HCT116 (cell line): ENCODE results near the gene MAP2K5. TPM values are rescaled to one million over a fixed set of nuclear protein-coding genes. Genes with fewer than 3 reads are reported as not detected.

Experiments
- ATAC-seq: fragments of 200-7000 bp; cut with Tn5 transposase; 2 replicates; pipeline ENCODE4 v1.9.1; 2020; ENCODE audit warnings: mild to moderate bottlenecking, moderate library complexity
- BruUV-seq: library from RNA; stranded (reverse); fragments of 400-500 nt; replicated peaks from 2 replicates; lab custom pipeline; 2021; lab: Mats Ljungman, UMichigan
- CTCF ChIA-PET: fragments of 300-600 bp; sonication (Branson Sonifier 250); formaldehyde crosslinking; loops from one replicate; lab custom pipeline; 2021; ENCODE audit warnings: antibody characterized with exemption; lab: Charles Lee
- POLR2A ChIA-PET: fragments of 300-600, 350-600 bp; sonication (Branson Sonifier 250); formaldehyde crosslinking; loops from one replicate; lab custom pipeline; 2021; ENCODE audit warnings: antibody characterized with exemption; lab: Charles Lee
- RAD21 ChIA-PET, 2 experiments: fragments of 300-600 bp; sonication (Branson Sonifier 250); formaldehyde crosslinking; loops; one replicate each; lab custom pipeline; 2023; ENCODE audit warnings: low total read pairs in 2 of 2; ENCODE audit not compliant: uncharacterized antibody in 2 of 2, unreplicated experiment in 2 of 2, low non-redundant PET in 1 of 2; lab: Charles Lee
- DNase-seq: peaks from one replicate; pipeline ENCODE4 v3.0.0-alpha.2; 2010; ENCODE audit warnings: low read depth, low spot score
- H2AFZ ChIP-seq: fragments of 200-600 bp; shearing (Covaris generic), sonication (generic); 2 replicates; pipeline ENCODE4 v1.6.1; 2017; ENCODE audit warnings: low read depth, mixed run types, mixed read lengths, antibody characterized with exemption, low read length; ENCODE audit not compliant: poor library complexity, severe bottlenecking
- H3K27ac ChIP-seq: 2 replicates; pipeline ENCODE4 v1.5.1; 2012; ENCODE audit warnings: low read depth, low read length
- H3K27me3 ChIP-seq: fragments of 200-600 bp; sonication (generic); 2 replicates; pipeline ENCODE4 v1.6.1; 2016; ENCODE audit warnings: mixed run types, low read length, mixed read lengths; ENCODE audit not compliant: insufficient read depth
- H3K36me3 ChIP-seq, 2 experiments: fragments of 200-500 bp in 1 of 2; fragments of 200-600 bp in 1 of 2; sonication (Bioruptor generic) in 1 of 2; sonication (generic) in 1 of 2; 2 replicates each; pipeline versions ENCODE4 v1.5.1 to v1.6.1; 2014 to 2016; ENCODE audit warnings: low read length in 2 of 2, inconsistent platforms in 1 of 2, mixed read lengths in 1 of 2, mixed run types in 1 of 2; ENCODE audit not compliant: insufficient read depth in 2 of 2, control insufficient read depth in 1 of 2
- H3K4me1 ChIP-seq, 2 experiments: fragments of 200-600 bp in 1 of 2; sonication (generic) in 1 of 2; 2 replicates each; pipeline versions ENCODE4 v1.5.1 to v1.6.1; 2012 to 2017; ENCODE audit warnings: low read length in 2 of 2, inconsistent platforms in 1 of 2, mild to moderate bottlenecking in 1 of 2, mixed read lengths in 1 of 2, mixed run types in 1 of 2, moderate library complexity in 1 of 2; ENCODE audit not compliant: insufficient read depth in 2 of 2, control insufficient read depth in 1 of 2
- H3K4me2 ChIP-seq: fragments of 200-600 bp; sonication (generic); 2 replicates; pipeline ENCODE4 v1.6.1; 2017; ENCODE audit warnings: mixed run types, low read length, mixed read lengths
- H3K4me3 ChIP-seq, 2 experiments: fragments of 200-600 bp in 1 of 2; sonication (generic) in 1 of 2; replicated peaks in 1 of 2; 2 replicates each; pipeline ENCODE4 v1.5.1; 2011 to 2016; ENCODE audit warnings: low read length in 2 of 2, control low read depth in 1 of 2, low read depth in 1 of 2, mild to moderate bottlenecking in 1 of 2, mixed read lengths in 1 of 2, mixed run types in 1 of 2
- H3K79me2 ChIP-seq: fragments of 200-600 bp; sonication (generic); 2 replicates; pipeline ENCODE4 v1.6.1; 2017; ENCODE audit warnings: mild to moderate bottlenecking, mixed run types, low read length, moderate library complexity, mixed read lengths; ENCODE audit not compliant: insufficient read depth
- H3K9ac ChIP-seq: fragments of 200-600 bp; sonication (generic); 2 replicates; pipeline ENCODE4 v1.6.1; 2016; ENCODE audit warnings: low read length, mixed read lengths
- H3K9me2 ChIP-seq: fragments of 200-600 bp; sonication (generic), shearing (Covaris generic); 2 replicates; pipeline ENCODE4 v1.6.1; 2017; ENCODE audit warnings: mixed run types, mild to moderate bottlenecking, moderate library complexity; ENCODE audit not compliant: insufficient read depth
- H3K9me3 ChIP-seq, 2 experiments: fragments of 200-500 bp in 1 of 2; fragments of 200-600 bp in 1 of 2; sonication (Bioruptor generic) in 1 of 2; sonication (generic) in 1 of 2; 2 replicates each; pipeline ENCODE4 v1.6.1; 2014 to 2017; ENCODE audit warnings: low read length in 2 of 2, mixed read lengths in 2 of 2, inconsistent platforms in 1 of 2, low read depth in 1 of 2, mild to moderate bottlenecking in 1 of 2, mixed run types in 1 of 2, moderate library complexity in 1 of 2; ENCODE audit not compliant: control insufficient read depth in 1 of 2, insufficient read depth in 1 of 2
- H4K20me1 ChIP-seq: fragments of 200-600 bp; sonication (generic), shearing (Covaris generic); 2 replicates; pipeline ENCODE4 v1.6.1; 2017; ENCODE audit warnings: mixed run types, mild to moderate bottlenecking, moderate library complexity; ENCODE audit not compliant: insufficient read depth
- CBX3 ChIP-seq: IDR thresholded peaks from 2 replicates; pipeline ENCODE4 v1.6.1; 2012; ENCODE audit warnings: low read depth
- CEBPB ChIP-seq: IDR thresholded peaks from 2 replicates; pipeline ENCODE4 v1.6.1; 2012; ENCODE audit warnings: low read depth
- EGR1 ChIP-seq: IDR thresholded peaks from 2 replicates; pipeline ENCODE4 v1.6.1; 2012; ENCODE audit warnings: low read depth
- ELF1 ChIP-seq: IDR thresholded peaks from 2 replicates; pipeline ENCODE4 v1.6.1; 2012; ENCODE audit warnings: low read depth, borderline replicate concordance
- EZH2 ChIP-seq: fragments of 200-600 bp; sonication (generic); IDR thresholded peaks from 2 replicates; pipeline ENCODE4 v1.6.1; 2017; ENCODE audit warnings: antibody characterized with exemption, mixed run types
- EZH2phosphoT487 ChIP-seq: fragments of 200-600 bp; IDR thresholded peaks from 2 replicates; pipeline ENCODE4 v1.6.1; 2018; ENCODE audit warnings: antibody characterized with exemption, borderline replicate concordance
- FOSL1 ChIP-seq: IDR thresholded peaks from 2 replicates; pipeline ENCODE4 v1.6.1; 2012; ENCODE audit warnings: low read depth
- JUND ChIP-seq: IDR thresholded peaks from 2 replicates; pipeline ENCODE4 v1.6.1; 2012
- POLR2A ChIP-seq: IDR thresholded peaks from 2 replicates; pipeline ENCODE4 v1.7.0; 2011; ENCODE audit warnings: borderline replicate concordance; ENCODE audit not compliant: insufficient read depth, insufficient read length; ENCODE audit errors: extremely low read depth
- SIN3A ChIP-seq: IDR thresholded peaks from 2 replicates; pipeline ENCODE4 v1.6.1; 2012; ENCODE audit warnings: low read depth
- SP1 ChIP-seq: IDR thresholded peaks from 2 replicates; pipeline ENCODE4 v1.6.1; 2012; ENCODE audit warnings: low read depth
- SRF ChIP-seq: IDR thresholded peaks from 2 replicates; pipeline ENCODE4 v1.6.1; 2012; ENCODE audit warnings: low read depth
- TCF7L2 ChIP-seq: IDR thresholded peaks from 2 replicates; pipeline ENCODE4 v1.7.0; 2011; ENCODE audit warnings: borderline replicate concordance, inconsistent platforms; ENCODE audit not compliant: insufficient read depth, insufficient read length; ENCODE audit errors: extremely low read depth
- YY1 ChIP-seq: IDR thresholded peaks from 2 replicates; pipeline ENCODE4 v1.6.1; 2011; ENCODE audit warnings: low read length, low read depth, moderate library complexity, mild to moderate bottlenecking; ENCODE audit not compliant: insufficient replicate concordance; ENCODE audit errors: extremely low read depth
- ZFX ChIP-seq: fragments of 450-650 bp; IDR thresholded peaks from 2 replicates; pipeline ENCODE4 v1.6.1; 2017
- ZNF274 ChIP-seq: fragments of 200-500 bp; sonication (Bioruptor generic); IDR thresholded peaks from 2 replicates; pipeline ENCODE4 v1.6.1; 2014; ENCODE audit warnings: mild to moderate bottlenecking, low read depth, low read length, inconsistent platforms
- intact Hi-C: fragments of 100-400 bp; cut with micrococcal nuclease; formaldehyde crosslinking; loops from 2 replicates; pipeline ENCODE4 v1.10.0; 2022
- total RNA-seq: library from RNA; stranded (reverse); gene quantifications from one replicate; pipeline ENCODE4 v1.2.1, GENCODE V29; 2021; ENCODE audit not compliant: unreplicated experiment
- TF ChIP-seq, protein P1 (sequence below), 3 experiments: fragments of 200-600 bp in 1 of 3; sonication (generic) in 1 of 3; IDR thresholded peaks in 2 of 3; conservative IDR thresholded peaks in 1 of 3; 2 replicates each; pipeline ENCODE4 v1.5.1; 2012 to 2017; ENCODE audit warnings: low read depth in 2 of 3, low read length in 2 of 3, antibody characterized with exemption in 1 of 3, borderline replicate concordance in 1 of 3, control low read depth in 1 of 3, mild to moderate bottlenecking in 1 of 3, mixed read lengths in 1 of 3, mixed run types in 1 of 3, moderate library complexity in 1 of 3; ENCODE audit not compliant: insufficient read depth in 1 of 3
- TF ChIP-seq, protein P2 (sequence below): IDR thresholded peaks from 2 replicates; pipeline ENCODE4 v1.6.1; 2012
- TF ChIP-seq, protein P3 (sequence below): IDR thresholded peaks from 2 replicates; pipeline ENCODE4 v1.6.1; 2011; ENCODE audit warnings: mild to moderate bottlenecking, low read length, moderate library complexity; ENCODE audit not compliant: insufficient replicate concordance; ENCODE audit errors: extremely low read depth

MAP2K5 gene
- total RNA-seq, 1 experiment from 2014 or later: 15.6 TPM

DNA sequence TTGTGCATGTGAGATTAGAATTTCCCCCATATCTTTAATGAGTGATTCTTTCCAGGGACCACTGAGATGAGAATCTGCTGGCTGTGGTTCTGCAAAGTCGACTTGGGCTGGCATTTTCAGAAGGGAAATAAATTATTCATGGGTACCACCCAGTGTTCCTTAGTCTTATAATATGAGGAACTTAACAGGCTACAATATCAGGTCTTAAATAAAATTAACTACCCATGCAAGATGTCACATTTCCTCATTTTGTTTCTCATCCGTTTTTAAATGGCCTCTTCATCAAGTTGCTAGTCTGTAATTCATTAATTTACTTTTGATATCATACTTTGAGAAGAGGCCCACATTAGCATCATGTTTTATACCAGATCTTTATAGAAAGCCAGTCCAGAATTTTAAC, 224.5 kb downstream of the MAP2K5 start:
- no peak for DNase-seq
- TF ChIP-seq POLR2A (no peak), CEBPB (no peak), FOSL1 (no peak), SIN3A (no peak), CBX3 (no peak), EZH2 (no peak), ELF1 (no peak), YY1 (no peak), JUND (no peak), SRF (no peak), SP1 (no peak), ZNF274 (no peak), EGR1 (no peak), EZH2phosphoT487 (no peak), TCF7L2 (no peak), ZFX (no peak)
- TF ChIP-seq, protein P1, sequence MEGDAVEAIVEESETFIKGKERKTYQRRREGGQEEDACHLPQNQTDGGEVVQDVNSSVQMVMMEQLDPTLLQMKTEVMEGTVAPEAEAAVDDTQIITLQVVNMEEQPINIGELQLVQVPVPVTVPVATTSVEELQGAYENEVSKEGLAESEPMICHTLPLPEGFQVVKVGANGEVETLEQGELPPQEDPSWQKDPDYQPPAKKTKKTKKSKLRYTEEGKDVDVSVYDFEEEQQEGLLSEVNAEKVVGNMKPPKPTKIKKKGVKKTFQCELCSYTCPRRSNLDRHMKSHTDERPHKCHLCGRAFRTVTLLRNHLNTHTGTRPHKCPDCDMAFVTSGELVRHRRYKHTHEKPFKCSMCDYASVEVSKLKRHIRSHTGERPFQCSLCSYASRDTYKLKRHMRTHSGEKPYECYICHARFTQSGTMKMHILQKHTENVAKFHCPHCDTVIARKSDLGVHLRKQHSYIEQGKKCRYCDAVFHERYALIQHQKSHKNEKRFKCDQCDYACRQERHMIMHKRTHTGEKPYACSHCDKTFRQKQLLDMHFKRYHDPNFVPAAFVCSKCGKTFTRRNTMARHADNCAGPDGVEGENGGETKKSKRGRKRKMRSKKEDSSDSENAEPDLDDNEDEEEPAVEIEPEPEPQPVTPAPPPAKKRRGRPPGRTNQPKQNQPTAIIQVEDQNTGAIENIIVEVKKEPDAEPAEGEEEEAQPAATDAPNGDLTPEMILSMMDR (IDR thresholded peaks at IDR 0.05 in 2 of 3, conservative IDR thresholded peaks at IDR 0.05 in 1 of 3; ENCODE audit: borderline replicate concordance in 1 of 3, insufficient read depth in 1 of 3, low read depth in 2 of 3, low read length in 2 of 3): no peak
- TF ChIP-seq, protein P2, sequence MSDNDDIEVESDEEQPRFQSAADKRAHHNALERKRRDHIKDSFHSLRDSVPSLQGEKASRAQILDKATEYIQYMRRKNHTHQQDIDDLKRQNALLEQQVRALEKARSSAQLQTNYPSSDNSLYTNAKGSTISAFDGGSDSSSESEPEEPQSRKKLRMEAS: no peak
- TF ChIP-seq, protein P3, sequence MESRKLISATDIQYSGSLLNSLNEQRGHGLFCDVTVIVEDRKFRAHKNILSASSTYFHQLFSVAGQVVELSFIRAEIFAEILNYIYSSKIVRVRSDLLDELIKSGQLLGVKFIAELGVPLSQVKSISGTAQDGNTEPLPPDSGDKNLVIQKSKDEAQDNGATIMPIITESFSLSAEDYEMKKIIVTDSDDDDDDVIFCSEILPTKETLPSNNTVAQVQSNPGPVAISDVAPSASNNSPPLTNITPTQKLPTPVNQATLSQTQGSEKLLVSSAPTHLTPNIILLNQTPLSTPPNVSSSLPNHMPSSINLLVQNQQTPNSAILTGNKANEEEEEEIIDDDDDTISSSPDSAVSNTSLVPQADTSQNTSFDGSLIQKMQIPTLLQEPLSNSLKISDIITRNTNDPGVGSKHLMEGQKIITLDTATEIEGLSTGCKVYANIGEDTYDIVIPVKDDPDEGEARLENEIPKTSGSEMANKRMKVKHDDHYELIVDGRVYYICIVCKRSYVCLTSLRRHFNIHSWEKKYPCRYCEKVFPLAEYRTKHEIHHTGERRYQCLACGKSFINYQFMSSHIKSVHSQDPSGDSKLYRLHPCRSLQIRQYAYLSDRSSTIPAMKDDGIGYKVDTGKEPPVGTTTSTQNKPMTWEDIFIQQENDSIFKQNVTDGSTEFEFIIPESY: no peak
- no peaks in the 10 kb centered on the region for H3K36me3 ChIP-seq

More for the DNA sequence above, 224.5 kb downstream of the MAP2K5 start:
- ChIA-PET CTCF (no interaction called here), POLR2A (no interaction called here), RAD21 (no interaction called here)
- BruUV-seq: no TSS peak
- H3K27me3 ChIP-seq: no peaks in the 10 kb centered on the region
- H3K79me2 ChIP-seq: no peaks in the 10 kb centered on the region
- H3K9me3 ChIP-seq: no peaks in the 10 kb centered on the region
- no peak overlapping the region for H2AFZ ChIP-seq
- no peak overlapping the region for H3K9ac ChIP-seq
- intact Hi-C loops: no loop called here
- no peaks in the 10 kb centered on the region for H3K4me1 ChIP-seq
- H3K4me3 ChIP-seq: no peak overlapping the region
- no peaks in the 10 kb centered on the region for H3K9me2 ChIP-seq
- no peaks in the 10 kb centered on the region for H4K20me1 ChIP-seq
- no peak overlapping the region for H3K4me2 ChIP-seq
- H3K27ac ChIP-seq: no peak overlapping the region
- ATAC-seq: no peak
